Esophagus muscularis mucosa (tissue), 4 donors: ENCODE data around the gene HDAC1. TPM values are rescaled to one million over a fixed set of nuclear protein-coding genes. Genes with fewer than 3 reads are reported as not detected.

ENCODE experiments used
- DNase-seq: peaks from one replicate; pipeline ENCODE4 v3.0.0-alpha.2; 2017; ENCODE audit errors: extremely low spot score
- H3K27ac ChIP-seq, 4 donors: fragments of 200-600 bp; sonication (generic); replicated peaks in 1 of 4; 1 replicate in 3 of 4; 2 replicates in 1 of 4; pipeline ENCODE4 v1.5.1; 2016 to 2019; ENCODE audit warnings: mild to moderate bottlenecking in 1 of 4
- H3K27me3 ChIP-seq, 4 donors: fragments of 200-600 bp; sonication (generic); one replicate each; pipeline versions ENCODE4 v1.5.1 to v1.6.0; 2016 to 2019
- H3K36me3 ChIP-seq, 4 donors: fragments of 200-600 bp; sonication (generic); one replicate each; pipeline ENCODE4 v1.5.1; 2016 to 2019
- H3K4me1 ChIP-seq, 4 donors: fragments of 200-600 bp; sonication (generic); one replicate each; pipeline ENCODE4 v1.5.1; 2016 to 2019
- H3K4me3 ChIP-seq, 4 donors: fragments of 200-600 bp; sonication (generic); 1 replicate in 2 of 4; 2 replicates in 2 of 4; pipeline ENCODE4 v1.5.1; 2016 to 2019; ENCODE audit warnings: mild to moderate bottlenecking in 4 of 4, moderate library complexity in 1 of 4
- H3K9me3 ChIP-seq, 4 donors: fragments of 200-600 bp; sonication (generic); 1 replicate in 3 of 4; 2 replicates in 1 of 4; pipeline ENCODE4 v1.5.1; 2016 to 2019
- EP300 ChIP-seq: sonication (generic); formaldehyde crosslinking; IDR thresholded peaks from one replicate; pipeline ENCODE4 v1.6.1; 2017; ENCODE audit warnings: antibody characterized with exemption
- POLR2A ChIP-seq: fragments of 450-650 bp; IDR thresholded peaks from one replicate; pipeline ENCODE4 v1.6.1; 2017; ENCODE audit warnings: antibody characterized with exemption, moderate library complexity, mild to moderate bottlenecking, low read depth
- POLR2AphosphoS5 ChIP-seq, 2 donors: sonication (generic); formaldehyde crosslinking; IDR thresholded peaks; one replicate each; pipeline ENCODE4 v1.6.1; 2017; ENCODE audit warnings: antibody characterized with exemption in 2 of 2
- WGBS: methylation state at CpG from one replicate; pipeline ENCODE4 v1.1.5; 2018; 5-methylcytosine and 5-hydroxymethylcytosine counted together
- intact Hi-C: fragments of 100-400 bp; cut with DNase I; formaldehyde crosslinking; loops from one replicate; pipeline ENCODE4 v1.15.1; 2023
- total RNA-seq, 4 donors: library from RNA; depleted of rRNA; stranded (reverse); fragments of >200 nt; gene quantifications; one replicate each; pipeline versions ENCODE4 v1.1.0 to v1.2.1, GENCODE V29; 2016
- TF ChIP-seq, protein P1 (sequence below), 3 experiments: fragments of 200-600 bp in 2 of 3; fragments of 450-650 bp in 1 of 3; sonication (generic) in 2 of 3; IDR thresholded peaks; one replicate each; pipeline ENCODE4 v1.5.1; 2017 to 2019; ENCODE audit warnings: antibody characterized with exemption in 3 of 3, mild to moderate bottlenecking in 2 of 3, moderate library complexity in 1 of 3

HDAC1 gene
- total RNA-seq, 4 donors from 2014 or later, result 42.8 to 70.4 (median 51.4) TPM

DNA sequence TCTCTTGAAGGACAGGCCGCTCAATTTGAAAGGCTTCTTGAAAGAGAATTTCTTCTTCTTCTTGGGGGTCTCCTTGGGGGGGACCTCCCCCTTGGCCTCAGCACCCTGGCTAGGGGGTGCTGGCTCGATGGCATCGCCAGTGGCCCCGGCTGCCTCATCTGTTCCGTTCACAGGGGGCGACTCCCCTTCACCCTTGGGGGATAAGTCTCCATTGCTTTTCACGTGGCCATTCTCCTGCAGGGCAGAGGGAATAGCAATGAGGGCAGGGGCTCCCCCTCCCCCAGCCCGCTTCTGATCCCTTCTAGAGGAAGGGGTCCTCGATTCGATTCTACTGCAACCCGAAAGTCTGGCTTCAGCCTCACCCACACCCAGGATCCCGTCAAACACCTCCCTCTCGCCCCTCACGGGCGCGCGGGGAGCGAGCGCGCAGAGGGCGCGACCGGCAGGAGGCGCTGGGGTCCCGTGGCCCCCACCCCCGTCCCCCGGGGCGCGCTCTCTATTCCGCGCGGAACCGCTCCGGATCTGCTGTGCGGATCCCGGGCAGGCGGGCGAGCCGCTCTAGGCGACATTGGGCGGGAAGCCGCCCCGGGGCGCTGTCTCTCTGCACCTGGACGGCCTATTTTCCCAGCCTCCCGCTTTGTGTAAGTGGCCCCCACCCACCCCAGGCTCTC lies 43.1 kb downstream of the HDAC1 start:
- TF ChIP-seq POLR2AphosphoS5 (IDR thresholded peaks at IDR 0.05), result peak in 1 of 2 donors; percentile 19
- no peak for TF ChIP-seq POLR2A
- TF ChIP-seq EP300, result no peak
- TF ChIP-seq, protein P1, sequence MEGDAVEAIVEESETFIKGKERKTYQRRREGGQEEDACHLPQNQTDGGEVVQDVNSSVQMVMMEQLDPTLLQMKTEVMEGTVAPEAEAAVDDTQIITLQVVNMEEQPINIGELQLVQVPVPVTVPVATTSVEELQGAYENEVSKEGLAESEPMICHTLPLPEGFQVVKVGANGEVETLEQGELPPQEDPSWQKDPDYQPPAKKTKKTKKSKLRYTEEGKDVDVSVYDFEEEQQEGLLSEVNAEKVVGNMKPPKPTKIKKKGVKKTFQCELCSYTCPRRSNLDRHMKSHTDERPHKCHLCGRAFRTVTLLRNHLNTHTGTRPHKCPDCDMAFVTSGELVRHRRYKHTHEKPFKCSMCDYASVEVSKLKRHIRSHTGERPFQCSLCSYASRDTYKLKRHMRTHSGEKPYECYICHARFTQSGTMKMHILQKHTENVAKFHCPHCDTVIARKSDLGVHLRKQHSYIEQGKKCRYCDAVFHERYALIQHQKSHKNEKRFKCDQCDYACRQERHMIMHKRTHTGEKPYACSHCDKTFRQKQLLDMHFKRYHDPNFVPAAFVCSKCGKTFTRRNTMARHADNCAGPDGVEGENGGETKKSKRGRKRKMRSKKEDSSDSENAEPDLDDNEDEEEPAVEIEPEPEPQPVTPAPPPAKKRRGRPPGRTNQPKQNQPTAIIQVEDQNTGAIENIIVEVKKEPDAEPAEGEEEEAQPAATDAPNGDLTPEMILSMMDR (IDR thresholded peaks at IDR 0.05), result peak; percentile 62 to 69 (median 67)
- H3K9me3 ChIP-seq, result no peaks in the 10 kb centered on the region
- peaks cover 13 to 35% (median 32%) of the 10 kb centered on the region in 4 donors for H3K36me3 ChIP-seq
- H3K27ac ChIP-seq, result peak overlapping the region; percentile 59 to 71 (median 68)
- intact Hi-C loops, result no loop called here
- H3K4me1 ChIP-seq, result peaks cover 32 to 47% (median 42%) of the 10 kb centered on the region in 4 donors
- DNase-seq, result no peak
- no peaks in the 10 kb centered on the region for H3K27me3 ChIP-seq
- WGBS, result 17% methylated on average over 8 of the region's 46 CpGs
- H3K4me3 ChIP-seq, result peak overlapping the region; percentile 77 to 82 (median 78)

DNA sequence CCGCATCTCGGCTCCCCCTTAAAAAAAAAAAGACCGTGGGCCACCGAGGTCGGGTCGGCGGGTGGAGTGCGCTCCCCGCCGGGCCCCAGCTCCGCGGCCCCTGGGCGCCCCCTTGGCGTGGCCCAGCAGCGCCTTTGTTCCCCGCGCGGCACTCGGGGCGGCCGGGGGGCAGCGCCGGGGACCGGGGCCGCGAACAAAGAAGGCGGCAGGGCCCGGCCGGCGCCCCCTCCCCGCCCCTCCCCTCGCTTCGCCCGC lies 43.6 kb downstream of the HDAC1 start:
- no peaks in the 10 kb centered on the region for H3K27me3 ChIP-seq
- H3K27ac ChIP-seq, result peak overlapping the region; percentile 59 to 71 (median 68)
- WGBS, result no CpG with 5 or more reads among the region's 34 CpGs
- H3K9me3 ChIP-seq, result no peaks in the 10 kb centered on the region
- no peak for DNase-seq
- intact Hi-C loops, result no loop called here
- peaks cover 13 to 31% (median 28%) of the 10 kb centered on the region in 4 donors for H3K36me3 ChIP-seq
- TF ChIP-seq POLR2A (no peak), POLR2AphosphoS5 (IDR thresholded peaks at IDR 0.05) (no peak), EP300 (no peak)
- TF ChIP-seq, protein P1 (IDR thresholded peaks at IDR 0.05), result no peak
- H3K4me1 ChIP-seq, result peaks cover 32 to 47% (median 42%) of the 10 kb centered on the region in 4 donors
- peak overlapping the region; percentile 77 to 82 (median 78) for H3K4me3 ChIP-seq

DNA sequence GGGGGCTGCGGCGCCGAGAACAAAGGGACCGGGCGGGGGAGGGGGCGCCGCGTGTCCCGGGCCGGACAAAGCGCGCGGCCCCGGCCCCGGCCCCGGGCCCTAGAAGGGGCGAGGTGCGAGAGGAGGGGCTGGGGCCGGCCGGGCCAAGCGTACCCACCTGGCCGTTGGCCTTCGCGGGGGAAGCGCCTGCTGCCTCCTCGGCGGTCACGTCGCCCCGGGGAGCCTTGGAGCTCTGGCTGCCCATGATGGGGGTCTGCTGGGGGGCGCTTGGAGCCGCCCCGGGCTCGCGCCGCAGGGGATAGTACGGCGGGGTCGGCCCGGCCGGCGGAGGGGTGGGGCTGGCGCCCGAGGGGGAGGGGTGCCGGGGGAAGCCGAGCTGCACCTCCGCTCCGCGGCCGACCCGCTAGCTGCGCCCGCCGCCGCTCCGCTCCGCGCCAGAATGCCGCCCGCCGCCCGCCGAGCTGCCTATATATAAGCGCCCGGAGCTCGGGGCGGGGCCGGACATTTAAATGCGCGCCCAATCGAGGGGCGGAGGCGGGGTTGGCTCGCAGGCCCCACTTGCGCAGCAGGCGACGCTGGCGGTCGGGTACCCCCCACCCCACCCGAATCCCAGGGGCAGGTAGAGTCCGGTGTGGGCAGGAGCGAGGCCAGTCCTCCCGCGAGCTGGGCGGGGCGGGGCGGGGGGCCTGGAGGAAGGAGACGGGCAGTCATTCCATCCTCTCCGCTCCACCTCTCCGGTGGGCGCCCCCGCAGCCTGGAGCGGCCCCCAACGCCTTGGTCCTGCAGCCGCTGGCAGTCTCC lies 44.1 kb downstream of the HDAC1 start, which contains the start of gene MARCKSL1:
MARCKSL1 (minus strand) TSS at position 444 of the 801 bp plus-strand sequence; CDS start at position 244, 200 bp downstream.
- peak within 1 kb of the TSS; percentile 59 to 71 (median 68) for H3K27ac ChIP-seq

DNA sequence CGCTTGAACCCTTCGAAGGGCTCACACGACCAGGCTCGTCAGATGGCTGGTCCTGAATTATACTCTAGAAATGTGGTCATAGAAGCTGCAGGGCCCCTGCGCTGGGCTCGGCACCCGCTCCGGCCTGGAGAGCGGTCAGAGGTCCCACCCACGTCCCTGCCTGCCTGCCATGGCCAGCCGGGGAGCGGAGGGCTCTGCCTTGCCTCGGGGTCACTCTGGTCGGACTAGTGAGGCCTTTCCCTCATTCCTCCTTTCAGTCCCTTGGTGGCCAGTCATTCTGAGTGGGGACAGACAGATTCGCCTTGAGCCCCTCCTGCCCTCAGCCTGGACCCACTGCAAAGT lies 44.7 kb downstream of the HDAC1 start:
- Histone ChIP-seq H3K36me3 (peaks cover 9 to 20% (median 17%) of the 10 kb centered on the region in 4 donors), H3K9me3 (no peaks in the 10 kb centered on the region), H3K27me3 (no peaks in the 10 kb centered on the region), H3K4me3 (peak overlapping the region; percentile 77 to 82 (median 78)), H3K27ac (peak overlapping the region; percentile 59 to 71 (median 68)), H3K4me1 (peaks cover 32 to 47% (median 42%) of the 10 kb centered on the region in 4 donors)
- no peak for TF ChIP-seq POLR2A
- TF ChIP-seq POLR2AphosphoS5 (IDR thresholded peaks at IDR 0.05), result no peak
- DNase-seq, result no peak
- WGBS, result 10% methylated on average over 4 of the region's 15 CpGs
- intact Hi-C loops, result no loop called here

More for the DNA sequence above, 44.1 kb downstream of the HDAC1 start, which contains the start of gene MARCKSL1:
- Histone ChIP-seq H3K4me3 (peak within 1 kb of the TSS; percentile 77 to 82 (median 78)), H3K4me1 (peaks cover 32 to 47% (median 42%) of the 10 kb centered on the region in 4 donors), H3K36me3 (peaks cover 13 to 26% (median 23%) of the 10 kb centered on the region in 4 donors), H3K27me3 (no peaks in the 10 kb centered on the region), H3K9me3 (no peaks in the 10 kb centered on the region)
- TF ChIP-seq, protein P1 (IDR thresholded peaks at IDR 0.05), result no peak
- TF ChIP-seq POLR2AphosphoS5 (IDR thresholded peaks at IDR 0.05) (peak; percentile 71 to 91), POLR2A (peak; percentile 46), EP300 (no peak)
- 0% methylated on average over 3 of the region's 95 CpGs for WGBS
- intact Hi-C loops, result no loop called here
- no peak for DNase-seq

DNA sequence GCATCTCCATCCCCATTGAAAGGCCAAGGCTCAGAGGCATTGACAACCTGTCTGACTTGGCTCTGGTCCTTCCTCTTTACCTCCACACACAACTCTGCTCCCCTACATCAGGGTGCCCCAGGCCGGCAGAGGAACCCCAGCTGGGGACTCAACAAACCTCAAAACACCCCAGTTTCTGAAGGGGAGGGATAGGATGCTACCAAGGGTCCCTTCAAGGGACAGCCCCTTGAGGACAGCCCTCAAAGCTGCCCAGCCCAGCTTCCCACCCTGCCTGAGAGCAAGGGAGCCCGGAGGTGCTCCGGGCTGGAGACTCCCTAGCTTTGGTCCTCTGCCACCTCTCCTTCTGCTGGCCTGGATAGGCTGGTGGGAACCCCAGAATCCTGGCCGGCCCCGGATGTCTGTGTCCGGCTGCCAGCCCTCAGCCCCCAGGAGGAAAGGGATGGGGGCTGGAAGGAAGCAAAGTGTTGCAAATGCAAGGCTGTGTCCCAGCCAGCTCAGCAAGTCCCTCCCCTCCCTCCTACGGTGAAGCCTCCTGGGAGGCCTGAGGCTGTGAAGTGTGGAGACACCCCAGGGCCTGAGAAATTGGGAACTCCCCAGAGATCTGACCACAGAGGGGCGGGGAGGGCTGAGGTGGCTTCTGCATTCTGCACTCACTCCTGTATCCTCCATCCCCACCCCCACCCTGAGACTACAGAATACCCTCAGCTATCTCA lies 45.2 kb downstream of the HDAC1 start:
- peak overlapping the region; percentile 59 to 71 (median 68) for H3K27ac ChIP-seq
- no peak for TF ChIP-seq POLR2A
- TF ChIP-seq, protein P1 (IDR thresholded peaks at IDR 0.05), result no peak
- no peak for TF ChIP-seq POLR2AphosphoS5 (IDR thresholded peaks at IDR 0.05)
- no peak for TF ChIP-seq EP300
- intact Hi-C loops, result no loop called here

More for the DNA sequence above, 45.2 kb downstream of the HDAC1 start:
- peaks cover 3 to 14% (median 11%) of the 10 kb centered on the region in 4 donors for H3K36me3 ChIP-seq
- no peak for DNase-seq
- H3K27me3 ChIP-seq, result no peaks in the 10 kb centered on the region
- 69% methylated on average over 3 of the region's 8 CpGs for WGBS
- peaks cover 32 to 47% (median 42%) of the 10 kb centered on the region in 4 donors for H3K4me1 ChIP-seq
- no peak overlapping the region for H3K4me3 ChIP-seq
- no peaks in the 10 kb centered on the region for H3K9me3 ChIP-seq
